Occipital lobe (tissue), 2 donors: Measurements from ENCODE around the gene MAGOH. TPM values are rescaled to one million over a fixed set of nuclear protein-coding genes. Genes with fewer than 3 reads are reported as not detected.
"Not testable (repeated sequence)": the region's sequence is repeated elsewhere in the genome, so short reads cannot be mapped to it uniquely, and the experiment has no call there.

Experiments used
- DNase-seq: peaks from one replicate; lab custom pipeline; 2025; lab: John Stamatoyannopoulos, UW
- total RNA-seq: library from RNA; depleted of rRNA; stranded (reverse); fragments of >200 nt; gene quantifications from one replicate; pipeline ENCODE4 v1.2.3, GENCODE V29; 2014

The MAGOH gene
- total RNA-seq, 1 donor from 2014 or later: 18.2 TPM

DNA sequence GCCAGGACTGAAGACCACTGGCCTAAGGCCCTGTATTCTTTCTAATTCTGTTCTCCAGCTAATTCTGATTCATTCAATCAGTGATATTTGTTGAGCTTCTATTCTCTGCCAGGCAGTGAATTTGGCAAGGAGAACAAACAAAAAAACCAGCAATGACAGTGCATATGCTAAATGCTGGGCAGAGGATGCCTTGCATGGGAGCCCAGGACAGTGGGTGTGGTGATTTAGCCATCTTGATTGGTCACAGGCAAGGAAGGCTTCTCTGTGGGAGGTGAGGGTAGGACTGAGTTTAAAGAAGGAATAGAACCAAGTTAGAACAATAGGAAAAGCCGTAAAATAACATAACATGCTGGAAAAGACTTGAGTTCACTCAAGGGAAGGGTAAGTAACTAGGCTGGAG lies 50.9 kb downstream of the MAGOH start:
- no peak for DNase-seq

DNA sequence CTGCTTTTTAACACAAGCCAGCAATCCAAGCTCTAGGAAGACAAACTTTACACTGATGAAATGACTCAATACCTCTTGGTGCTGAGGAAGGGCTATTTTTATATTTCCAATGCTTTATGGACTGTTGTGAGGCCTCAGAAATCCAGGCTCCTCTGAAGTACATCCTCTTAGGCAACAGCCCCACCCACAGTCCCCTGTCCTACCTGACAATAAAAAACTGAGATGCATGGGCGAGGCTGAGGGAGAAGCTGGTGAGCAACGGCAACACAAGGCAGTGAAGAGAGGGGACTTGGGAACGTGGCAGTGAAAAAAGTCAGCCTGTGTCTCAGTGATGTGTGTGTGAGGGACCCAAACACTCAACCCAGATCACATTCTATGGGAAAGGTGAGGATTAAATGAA lies 51.8 kb downstream of the MAGOH start:
- no peak for DNase-seq

DNA sequence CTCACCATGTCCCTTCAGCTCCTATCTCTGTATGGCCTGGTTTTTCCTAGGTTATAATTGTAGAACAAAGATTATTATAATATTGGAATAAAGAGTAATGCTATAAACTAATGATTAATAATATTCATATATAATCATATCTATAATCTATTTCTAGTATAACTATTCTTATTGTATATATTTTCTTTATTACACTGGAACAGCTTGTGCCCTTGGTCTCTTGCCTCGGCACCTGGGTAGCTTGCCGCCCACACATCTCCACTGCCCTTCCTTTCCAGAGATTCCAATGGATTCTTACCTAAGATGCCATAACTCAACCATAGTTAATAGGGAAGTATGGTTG lies 52.4 kb downstream of the MAGOH start:
- not testable (repeated sequence) for DNase-seq

DNA sequence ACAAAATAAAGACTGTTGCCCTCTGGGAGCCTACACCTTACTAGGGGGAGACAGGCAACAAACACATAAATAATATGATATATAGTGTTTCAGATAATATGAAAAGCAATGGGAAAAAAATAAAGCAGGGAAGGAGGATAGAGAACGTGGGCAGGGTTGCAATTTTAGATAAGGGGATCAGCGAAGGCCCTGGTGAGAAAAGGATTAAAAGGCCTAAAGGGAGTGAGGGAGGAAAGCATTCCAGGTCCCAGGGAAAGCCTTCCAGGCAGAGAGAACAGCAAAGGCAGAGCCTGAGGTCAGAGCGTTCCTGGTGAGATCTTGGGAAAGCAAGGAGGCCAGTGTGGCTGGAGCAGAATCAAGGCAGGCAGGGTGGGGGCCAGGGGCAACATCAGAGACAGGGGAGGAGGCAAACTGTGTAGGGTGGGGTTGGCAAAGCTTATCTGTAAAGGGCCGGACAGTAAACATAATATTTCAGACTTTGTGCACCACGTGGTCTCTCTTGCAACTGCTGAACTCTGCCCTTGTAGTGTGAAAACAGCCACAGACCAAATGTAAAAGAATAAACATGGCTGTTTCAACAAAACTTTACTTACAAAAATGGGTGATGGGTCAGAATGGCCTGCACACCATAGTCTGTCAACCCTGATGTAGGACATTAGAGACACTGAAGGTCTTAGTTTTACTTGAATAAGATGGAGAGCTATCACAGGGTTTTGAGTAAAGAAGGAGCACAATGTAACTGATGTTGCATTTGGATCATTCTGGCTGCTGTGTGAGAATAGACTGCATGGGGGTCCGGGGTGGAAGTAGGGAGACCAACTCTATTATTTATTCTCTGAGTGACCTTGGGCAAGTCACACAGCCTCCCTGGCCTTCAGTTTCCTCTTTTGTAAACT lies 55.0 kb downstream of the MAGOH start:
- DNase-seq: no peak

DNA sequence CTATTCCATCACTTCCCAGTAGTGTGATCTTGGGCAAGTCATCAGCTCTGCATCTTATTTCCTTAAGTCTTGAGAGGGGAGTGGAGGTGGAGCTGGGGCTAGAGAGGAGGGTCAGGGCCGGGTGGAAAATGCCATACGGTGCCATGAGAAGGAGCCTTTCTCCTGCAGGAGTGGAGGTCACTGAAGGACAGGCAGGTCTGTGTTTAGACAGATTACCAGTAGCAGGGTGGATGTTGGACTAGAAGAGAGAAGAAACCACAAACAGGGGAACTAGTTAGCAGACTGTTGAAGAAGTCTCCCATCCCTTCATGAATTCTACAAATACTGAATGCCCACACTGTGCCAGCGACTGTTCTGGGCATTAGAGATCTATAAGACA lies 55.6 kb downstream of the MAGOH start:
- no peak for DNase-seq

DNA sequence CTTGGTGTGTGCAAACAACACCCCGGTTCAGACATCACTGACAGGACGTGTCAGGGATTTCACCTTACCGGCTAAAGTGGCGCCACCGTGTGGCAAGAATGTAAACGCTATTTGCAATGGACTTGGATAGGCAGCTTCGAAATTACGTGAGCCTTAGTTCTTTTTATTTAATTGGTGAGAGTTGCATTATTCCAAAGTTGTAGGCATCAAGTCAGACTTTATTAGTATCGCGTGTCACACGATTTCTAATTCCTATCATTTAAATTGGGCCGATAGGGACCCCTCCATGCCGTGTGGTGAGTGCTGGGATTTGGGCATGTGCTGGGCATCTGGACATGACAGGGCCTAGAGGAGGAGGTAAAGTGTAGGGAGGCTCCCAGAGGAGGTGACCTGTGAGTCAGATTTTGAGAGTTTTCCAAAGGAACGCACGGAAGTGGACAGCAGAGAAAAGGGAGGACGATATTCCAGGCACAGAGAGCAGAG lies 56.2 kb downstream of the MAGOH start:
- DNase-seq: peak; percentile 18

DNA sequence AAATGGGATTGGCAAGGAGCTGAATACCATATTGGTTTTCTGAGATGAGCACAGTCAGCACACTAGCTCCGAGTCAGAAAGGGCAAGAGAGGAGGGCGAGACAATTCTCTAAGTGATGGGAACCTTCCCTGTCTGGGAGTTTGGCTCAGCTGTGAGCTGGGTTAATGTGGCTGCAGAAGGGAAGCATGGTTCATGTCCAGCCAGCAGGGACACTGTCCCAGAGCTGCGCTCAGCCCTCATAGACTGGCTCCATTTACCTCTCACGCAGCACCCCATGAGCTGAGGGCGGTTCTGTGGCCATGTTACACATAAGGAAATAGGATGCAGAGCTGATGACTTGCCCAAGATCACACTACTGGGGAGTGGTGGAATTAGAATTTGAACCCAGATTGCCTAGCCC lies 57.4 kb downstream of the MAGOH start:
- no peak for DNase-seq

DNA sequence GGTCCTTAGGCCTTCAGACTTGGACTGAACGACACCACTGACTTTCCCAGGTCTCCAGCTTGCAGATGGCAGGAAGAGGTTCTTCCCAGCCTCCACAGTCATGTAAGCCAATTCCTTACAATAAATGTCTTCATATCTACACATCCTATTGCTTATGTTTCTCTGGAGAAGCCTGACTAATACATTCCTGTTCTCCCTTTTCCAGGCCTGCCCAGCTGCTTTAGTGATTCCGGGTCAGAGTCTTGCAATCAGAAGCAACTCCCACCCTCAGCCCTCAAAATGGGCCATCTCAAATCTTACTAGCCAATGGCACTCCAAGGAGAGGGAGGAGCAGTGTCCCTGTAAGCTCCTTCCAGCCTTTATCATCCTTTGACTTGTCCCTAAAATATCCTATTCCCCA lies 58.1 kb downstream of the MAGOH start:
- DNase-seq: no peak

Other genes with a start within 250 kb of the MAGOH start
- 1.2 TPM for gene PODN, start 176.3 kb downstream of the MAGOH start, total RNA-seq
- not detected for gene SLC1A7, start 95.9 kb downstream of the MAGOH start, total RNA-seq
- 4.2 TPM for gene CPT2, start 41.7 kb downstream of the MAGOH start, total RNA-seq
- 48.4 TPM for gene CZIB, start 17.9 kb downstream of the MAGOH start, total RNA-seq
- 86.6 TPM for gene LRP8, start 89.6 kb upstream of the MAGOH start, total RNA-seq
- gene DMRTB1, start 220.9 kb upstream of the MAGOH start, total RNA-seq: not detected